Gastrocnemius medialis (tissue), 4 donors: ENCODE measurements around the gene IL12B. TPM values are rescaled to one million over a fixed set of nuclear protein-coding genes. Genes with fewer than 3 reads are reported as not detected.
"Not testable (repeated sequence)": the region's sequence is repeated elsewhere in the genome, so short reads cannot be mapped to it uniquely, and the experiment has no call there.

Source experiments
- ATAC-seq, 2 donors: fragments of 150-250 bp; one replicate each; pipeline ENCODE4 v1.9.1; 2016
- DNase-seq, 2 donors: peaks; one replicate each; pipeline ENCODE4 v3.0.0-alpha.2; 2019
- H3K27ac ChIP-seq, 4 donors: fragments of 200-600 bp; sonication (generic); 1 replicate in 1 of 4; 2 replicates in 3 of 4; pipeline ENCODE4 v1.5.1; 2016 to 2018; ENCODE audit warnings: mild to moderate bottlenecking in 2 of 4, moderate library complexity in 1 of 4
- H3K27me3 ChIP-seq, 3 donors: fragments of 200-600 bp; sonication (generic) in 2 of 3; 1 replicate in 1 of 3; 2 replicates in 2 of 3; pipeline versions ENCODE4 v1.5.1 to v1.6.0; 2016 to 2019; ENCODE audit warnings: mild to moderate bottlenecking in 1 of 3, moderate library complexity in 1 of 3
- H3K36me3 ChIP-seq, 2 donors: fragments of 200-600 bp; sonication (generic) in 1 of 2; one replicate each; pipeline ENCODE4 v1.5.1; 2017 to 2018
- H3K4me1 ChIP-seq, 2 donors: fragments of 200-600 bp; sonication (generic) in 1 of 2; one replicate each; pipeline ENCODE4 v1.5.1; 2016 to 2017; ENCODE audit warnings: mild to moderate bottlenecking in 2 of 2
- H3K4me3 ChIP-seq, 4 donors: fragments of 200-600 bp; sonication (generic) in 3 of 4; 1 replicate in 1 of 4; 2 replicates in 3 of 4; pipeline ENCODE4 v1.5.1; 2016 to 2019; ENCODE audit warnings: mild to moderate bottlenecking in 2 of 4
- H3K9me3 ChIP-seq, 3 donors: fragments of 200-600 bp; sonication (generic) in 2 of 3; 1 replicate in 1 of 3; 2 replicates in 2 of 3; pipeline ENCODE4 v1.5.1; 2016 to 2019
- POLR2A ChIP-seq, 2 donors: fragments of 450-650 bp; IDR thresholded peaks; one replicate each; pipeline ENCODE4 v1.6.1; 2017; ENCODE audit warnings: antibody characterized with exemption in 2 of 2, mild to moderate bottlenecking in 2 of 2, moderate library complexity in 2 of 2
- in situ Hi-C, 4 donors: fragments of 200-750 bp; cut with MboI; loops; one replicate each; pipeline versions ENCODE4 v1.15.0 to v1.8.0; 2017; ENCODE audit warnings: low sequenced_read_pairs in 4 of 4
- intact Hi-C: fragments of 100-400 bp; cut with DNase I; formaldehyde crosslinking; loops from one replicate; pipeline ENCODE4 v1.15.1; 2023; ENCODE audit warnings: low total_unique reads
- total RNA-seq, 4 donors: library from RNA; depleted of rRNA; stranded (reverse); fragments of >200 nt; gene quantifications; one replicate each; pipeline versions ENCODE4 v1.1.0 to v1.2.3, GENCODE V29; 2016
- TF ChIP-seq, protein P1 (sequence below), 5 experiments: fragments of 450-650 bp in 3 of 5; fragments of 200-600 bp in 2 of 5; sonication (generic) in 2 of 5; IDR thresholded peaks in 4 of 5; conservative IDR thresholded peaks in 1 of 5; 1 replicate in 4 of 5; 2 replicates in 1 of 5; pipeline ENCODE4 v1.5.1; 2016 to 2019; ENCODE audit warnings: antibody characterized with exemption in 5 of 5, mild to moderate bottlenecking in 3 of 5, moderate library complexity in 3 of 5

Gene IL12B
- total RNA-seq, 4 donors from 2014 or later, result not detected

DNA sequence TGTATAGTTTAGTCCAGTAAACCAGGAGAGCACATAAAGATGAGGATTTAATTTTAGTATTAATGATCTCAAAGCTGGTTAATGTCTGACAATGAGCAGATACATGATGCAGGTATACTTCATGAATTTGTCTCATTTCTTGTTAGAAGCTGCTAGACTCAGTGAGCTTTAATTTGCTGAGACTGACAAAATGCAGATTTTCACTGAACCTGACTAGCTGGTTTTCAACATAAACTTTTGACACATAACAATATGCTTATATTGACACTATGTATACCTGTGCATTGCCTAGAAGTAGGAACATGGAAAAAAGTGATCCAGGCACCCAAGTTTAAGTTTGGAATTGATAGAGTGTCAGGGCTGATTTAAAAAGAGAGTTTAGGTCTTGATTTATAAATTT lies 56.4 kb downstream of the IL12B start:
- no peaks in the 10 kb centered on the region for H3K27me3 ChIP-seq
- ATAC-seq, result no peak
- peaks cover 2 to 53% of the 10 kb centered on the region in 2 donors for H3K36me3 ChIP-seq
- in situ Hi-C loops (loop anchor here in 1 of 4 donors (25.0 kb wide), 1 partner anchor 112 kb away; no protein-coding TSS in a partner anchor), intact Hi-C loops (no loop called here)
- no peaks in the 10 kb centered on the region for H3K4me1 ChIP-seq
- H3K4me3 ChIP-seq, result no peak overlapping the region
- H3K9me3 ChIP-seq, result no peaks in the 10 kb centered on the region
- DNase-seq, result no peak
- H3K27ac ChIP-seq, result no peak overlapping the region
- TF ChIP-seq, protein P1, sequence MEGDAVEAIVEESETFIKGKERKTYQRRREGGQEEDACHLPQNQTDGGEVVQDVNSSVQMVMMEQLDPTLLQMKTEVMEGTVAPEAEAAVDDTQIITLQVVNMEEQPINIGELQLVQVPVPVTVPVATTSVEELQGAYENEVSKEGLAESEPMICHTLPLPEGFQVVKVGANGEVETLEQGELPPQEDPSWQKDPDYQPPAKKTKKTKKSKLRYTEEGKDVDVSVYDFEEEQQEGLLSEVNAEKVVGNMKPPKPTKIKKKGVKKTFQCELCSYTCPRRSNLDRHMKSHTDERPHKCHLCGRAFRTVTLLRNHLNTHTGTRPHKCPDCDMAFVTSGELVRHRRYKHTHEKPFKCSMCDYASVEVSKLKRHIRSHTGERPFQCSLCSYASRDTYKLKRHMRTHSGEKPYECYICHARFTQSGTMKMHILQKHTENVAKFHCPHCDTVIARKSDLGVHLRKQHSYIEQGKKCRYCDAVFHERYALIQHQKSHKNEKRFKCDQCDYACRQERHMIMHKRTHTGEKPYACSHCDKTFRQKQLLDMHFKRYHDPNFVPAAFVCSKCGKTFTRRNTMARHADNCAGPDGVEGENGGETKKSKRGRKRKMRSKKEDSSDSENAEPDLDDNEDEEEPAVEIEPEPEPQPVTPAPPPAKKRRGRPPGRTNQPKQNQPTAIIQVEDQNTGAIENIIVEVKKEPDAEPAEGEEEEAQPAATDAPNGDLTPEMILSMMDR (IDR thresholded peaks at IDR 0.05 in 4 of 5, conservative IDR thresholded peaks at IDR 0.05 in 1 of 5), result no peak
- no peak for TF ChIP-seq POLR2A (IDR thresholded peaks at IDR 0.05)

DNA sequence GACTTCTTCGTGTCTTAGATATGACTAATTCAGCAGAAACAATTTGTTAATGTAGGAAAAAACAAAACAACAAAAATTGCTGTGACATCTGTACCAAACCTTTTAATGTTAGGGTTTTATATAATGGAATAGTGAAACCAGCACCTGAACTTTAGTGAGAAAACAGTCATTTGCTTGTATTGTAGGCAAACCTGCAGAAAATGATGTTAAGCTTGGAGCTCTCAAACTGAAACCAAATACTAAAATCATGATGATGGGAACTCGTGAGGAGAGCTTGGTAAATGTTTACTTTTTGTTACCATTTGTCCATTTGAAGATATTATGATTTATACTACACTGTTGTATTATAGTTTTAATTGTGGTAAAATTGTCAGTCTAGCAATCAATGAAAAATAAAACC lies 60.6 kb downstream of the IL12B start:
- Histone ChIP-seq H3K4me1 (peaks cover 0 to 1% of the 10 kb centered on the region in 2 donors), H3K9me3 (no peaks in the 10 kb centered on the region), H3K36me3 (peaks cover 2 to 23% of the 10 kb centered on the region in 2 donors), H3K27ac (no peak overlapping the region), H3K4me3 (no peak overlapping the region), H3K27me3 (no peaks in the 10 kb centered on the region)
- ATAC-seq (no peak), DNase-seq (no peak)
- intact Hi-C loops (no loop called here), in situ Hi-C loops (loop anchor here in 2 of 4 donors (10.0 to 25.0 kb wide), 2 partner anchors 107 to 115 kb away; no protein-coding TSS in a partner anchor)
- no peak for TF ChIP-seq POLR2A (IDR thresholded peaks at IDR 0.05)
- TF ChIP-seq, protein P1 (IDR thresholded peaks at IDR 0.05 in 4 of 5, conservative IDR thresholded peaks at IDR 0.05 in 1 of 5), result no peak

DNA sequence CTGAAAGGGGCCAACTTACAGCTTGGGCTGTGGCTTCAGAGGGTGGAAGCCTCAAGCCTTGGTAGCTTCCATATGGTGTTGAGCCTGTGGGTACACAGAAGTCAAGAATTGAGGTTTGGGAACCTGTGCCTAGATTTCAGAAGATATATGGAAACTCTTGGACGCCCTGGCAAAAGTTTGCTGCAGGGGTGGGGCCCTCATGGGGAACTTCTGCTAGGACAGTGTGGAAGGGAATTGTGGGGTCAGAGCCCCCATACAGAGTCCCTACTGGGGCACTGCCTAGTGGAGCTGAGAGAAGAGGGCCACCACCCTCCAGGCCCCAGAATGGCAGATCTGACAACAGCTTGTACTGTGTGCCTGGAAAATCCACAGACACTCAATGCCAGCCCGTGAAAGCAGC lies 63.5 kb downstream of the IL12B start:
- peaks cover 19 to 20% of the 10 kb centered on the region in 2 donors for H3K4me1 ChIP-seq
- H3K27ac ChIP-seq, DNase-seq, intact Hi-C loops, H3K27me3 ChIP-seq, ATAC-seq, H3K36me3 ChIP-seq, H3K4me3 ChIP-seq, H3K9me3 ChIP-seq: not testable (repeated sequence)
- in situ Hi-C loops, result loop anchor here in 2 of 4 donors (10.0 to 25.0 kb wide), 2 partner anchors 104 to 112 kb away; no protein-coding TSS in a partner anchor

Other genes with a start within 250 kb of the IL12B start
- gene EBF1, start 230.6 kb downstream of the IL12B start, total RNA-seq, result 10 to 100 TPM in 1 of 4 donors, 1 to 10 TPM in 3; 4.9 to 12.0 (median 7.1) TPM
- 10 to 100 TPM in 2 of 4 donors, 1 to 10 TPM in 2; 6.7 to 20.8 (median 9.7) TPM for gene RNF145, start 120.9 kb downstream of the IL12B start, total RNA-seq
- gene UBLCP1, start 67.2 kb downstream of the IL12B start, total RNA-seq, result 10 to 100 TPM; 11.1 to 16.0 (median 14.3) TPM